ENCODE data around the gene COX7C.
"Not testable (repeated sequence)": the region's sequence is repeated elsewhere in the genome, so short reads cannot be mapped to it uniquely, and the experiment has no call there.

The COX7C gene

DNA sequence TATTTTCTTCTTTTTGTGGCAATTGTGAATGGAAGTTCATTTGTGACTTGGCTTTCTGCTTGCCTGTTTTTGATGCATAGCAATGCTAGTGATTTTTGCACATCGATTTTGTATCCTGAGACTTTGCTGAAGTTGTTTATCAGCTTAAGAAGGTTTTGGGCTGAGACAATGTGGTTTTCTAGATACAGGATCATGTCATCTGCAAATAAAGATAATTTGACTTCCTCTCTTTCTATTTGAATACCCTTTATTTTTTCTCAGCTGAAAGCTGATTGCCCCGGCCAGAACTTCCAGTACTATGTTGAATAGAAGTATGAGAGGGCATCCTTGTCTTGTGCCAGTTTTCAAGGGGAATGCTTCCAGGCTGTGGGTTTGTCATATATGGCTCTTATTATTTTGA lies 43.0 kb downstream of the COX7C start:
- H3K4me1 ChIP-seq (ENCODE audit: control insufficient read depth, insufficient read depth, low read length); H3K27ac ChIP-seq (ENCODE audit: extremely low read depth, low read depth, low read length); H3K9me3 ChIP-seq (ENCODE audit: control insufficient read depth, insufficient read depth, low read depth, low read length); POLR2A ChIA-PET; H3K36me3 ChIP-seq (ENCODE audit: control insufficient read depth in 2 of 2, insufficient read depth in 1 of 2, low read length in 2 of 2); H3K4me3 ChIP-seq (ENCODE audit: low read depth, low read length); CTCF ChIA-PET: not testable (repeated sequence)

DNA sequence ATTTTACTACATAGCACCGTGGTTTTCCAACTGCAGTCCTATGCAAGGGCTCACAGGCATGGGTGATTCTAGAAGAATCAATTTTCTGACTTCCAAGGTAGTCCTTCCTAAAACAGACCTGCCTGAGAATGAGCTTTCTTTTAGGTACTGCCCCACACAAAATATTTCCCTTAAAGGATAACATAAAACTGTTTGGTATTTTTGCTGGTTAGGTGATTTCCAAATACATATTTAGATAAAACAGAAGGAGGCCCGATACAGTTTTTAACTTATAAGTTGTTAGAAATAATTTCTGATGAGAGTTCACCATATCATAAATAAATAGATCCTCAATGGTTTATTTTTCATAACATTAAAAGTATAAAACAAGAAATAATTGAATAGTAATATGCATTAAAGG lies 46.4 kb downstream of the COX7C start:
- H3K9me3 ChIP-seq (ENCODE audit: control insufficient read depth, insufficient read depth, low read depth, low read length): no peaks in the 10 kb centered on the region
- H3K36me3 ChIP-seq (ENCODE audit: control insufficient read depth in 2 of 2, insufficient read depth in 1 of 2, low read length in 2 of 2): no peaks in the 10 kb centered on the region
- TF ChIP-seq, protein P1, sequence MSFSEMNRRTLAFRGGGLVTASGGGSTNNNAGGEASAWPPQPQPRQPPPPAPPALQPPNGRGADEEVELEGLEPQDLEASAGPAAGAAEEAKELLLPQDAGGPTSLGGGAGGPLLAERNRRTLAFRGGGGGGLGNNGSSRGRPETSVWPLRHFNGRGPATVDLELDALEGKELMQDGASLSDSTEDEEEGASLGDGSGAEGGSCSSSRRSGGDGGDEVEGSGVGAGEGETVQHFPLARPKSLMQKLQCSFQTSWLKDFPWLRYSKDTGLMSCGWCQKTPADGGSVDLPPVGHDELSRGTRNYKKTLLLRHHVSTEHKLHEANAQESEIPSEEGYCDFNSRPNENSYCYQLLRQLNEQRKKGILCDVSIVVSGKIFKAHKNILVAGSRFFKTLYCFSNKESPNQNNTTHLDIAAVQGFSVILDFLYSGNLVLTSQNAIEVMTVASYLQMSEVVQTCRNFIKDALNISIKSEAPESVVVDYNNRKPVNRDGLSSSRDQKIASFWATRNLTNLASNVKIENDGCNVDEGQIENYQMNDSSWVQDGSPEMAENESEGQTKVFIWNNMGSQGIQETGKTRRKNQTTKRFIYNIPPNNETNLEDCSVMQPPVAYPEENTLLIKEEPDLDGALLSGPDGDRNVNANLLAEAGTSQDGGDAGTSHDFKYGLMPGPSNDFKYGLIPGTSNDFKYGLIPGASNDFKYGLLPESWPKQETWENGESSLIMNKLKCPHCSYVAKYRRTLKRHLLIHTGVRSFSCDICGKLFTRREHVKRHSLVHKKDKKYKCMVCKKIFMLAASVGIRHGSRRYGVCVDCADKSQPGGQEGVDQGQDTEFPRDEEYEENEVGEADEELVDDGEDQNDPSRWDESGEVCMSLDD (tag by site-specific recombination; IDR thresholded peaks at IDR 0.05): no peak
- no peak for TF ChIP-seq HOXC10 (CRISPR knock-in tag; IDR thresholded peaks at IDR 0.05)
- TF ChIP-seq ZNF274 (IDR thresholded peaks at IDR 0.05; ENCODE audit: low read length): no peak
- no peak for TF ChIP-seq ZNF274 (tag by site-specific recombination; IDR thresholded peaks at IDR 0.05; ENCODE audit: borderline replicate concordance)
- H3K4me1 ChIP-seq (ENCODE audit: control insufficient read depth, insufficient read depth, low read length): no peaks in the 10 kb centered on the region
- no peak overlapping the region for H3K4me3 ChIP-seq (ENCODE audit: low read depth, low read length)
- CTCF ChIA-PET: no interaction called here
- POLR2A ChIA-PET: no interaction called here
- no peak overlapping the region for H3K27ac ChIP-seq (ENCODE audit: extremely low read depth, low read depth, low read length)

DNA sequence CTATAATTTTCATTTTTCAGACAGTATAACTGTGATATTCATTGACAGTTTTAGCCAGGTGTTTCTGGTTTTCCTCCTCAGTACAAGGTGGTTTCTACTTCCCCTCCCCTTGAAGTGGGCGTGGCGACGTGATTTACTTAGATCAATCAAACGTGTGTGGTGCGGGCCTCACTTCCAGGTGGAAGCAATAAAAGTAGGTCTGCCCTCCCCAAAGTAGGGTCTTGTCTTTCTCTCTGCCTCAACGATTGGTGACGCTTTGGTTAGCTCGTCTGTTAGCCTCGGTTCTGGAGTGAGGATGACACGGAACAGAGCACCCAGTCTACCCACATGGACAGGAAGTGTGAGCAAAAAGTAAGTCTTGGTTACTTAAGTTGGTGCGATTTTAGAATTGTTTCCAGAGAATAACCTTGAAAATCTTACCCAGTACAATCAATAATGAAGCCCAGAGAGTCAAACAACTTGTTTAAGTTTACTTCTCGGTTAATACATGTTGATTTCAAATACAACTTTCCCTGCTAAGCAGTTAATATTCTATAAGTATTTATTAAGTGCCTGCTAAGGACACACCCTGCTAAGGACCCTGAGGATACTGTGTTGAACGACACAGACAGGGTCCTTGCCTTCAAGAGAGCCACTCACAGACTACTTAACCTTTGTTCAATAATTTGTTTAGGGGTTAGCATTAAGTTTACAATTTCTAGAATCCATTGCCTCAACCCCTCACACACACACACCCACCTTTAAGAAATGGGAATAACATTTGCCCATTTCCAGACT lies 48.4 kb downstream of the COX7C start:
- CTCF ChIA-PET: interaction anchor here (0.9 kb wide), 1 partner anchor 10 kb away, joined by 3 read pairs; no protein-coding TSS in a partner anchor
- no peak overlapping the region for H3K27ac ChIP-seq (ENCODE audit: extremely low read depth, low read depth, low read length)
- TF ChIP-seq ZNF623 (tag by site-specific recombination; IDR thresholded peaks at IDR 0.05) (no peak), SETDB1 (IDR thresholded peaks at IDR 0.05; ENCODE audit: insufficient read length, low read length) (no peak), FEZF1 (tag by site-specific recombination; IDR thresholded peaks at IDR 0.05) (no peak), ZNF2 (tag by site-specific recombination; IDR thresholded peaks at IDR 0.05) (no peak), ZBTB20 (tag by site-specific recombination; IDR thresholded peaks at IDR 0.05) (no peak), HOXD13 (CRISPR knock-in tag; IDR thresholded peaks at IDR 0.05; ENCODE audit: borderline replicate concordance) (no peak)
- TF ChIP-seq, protein P2, sequence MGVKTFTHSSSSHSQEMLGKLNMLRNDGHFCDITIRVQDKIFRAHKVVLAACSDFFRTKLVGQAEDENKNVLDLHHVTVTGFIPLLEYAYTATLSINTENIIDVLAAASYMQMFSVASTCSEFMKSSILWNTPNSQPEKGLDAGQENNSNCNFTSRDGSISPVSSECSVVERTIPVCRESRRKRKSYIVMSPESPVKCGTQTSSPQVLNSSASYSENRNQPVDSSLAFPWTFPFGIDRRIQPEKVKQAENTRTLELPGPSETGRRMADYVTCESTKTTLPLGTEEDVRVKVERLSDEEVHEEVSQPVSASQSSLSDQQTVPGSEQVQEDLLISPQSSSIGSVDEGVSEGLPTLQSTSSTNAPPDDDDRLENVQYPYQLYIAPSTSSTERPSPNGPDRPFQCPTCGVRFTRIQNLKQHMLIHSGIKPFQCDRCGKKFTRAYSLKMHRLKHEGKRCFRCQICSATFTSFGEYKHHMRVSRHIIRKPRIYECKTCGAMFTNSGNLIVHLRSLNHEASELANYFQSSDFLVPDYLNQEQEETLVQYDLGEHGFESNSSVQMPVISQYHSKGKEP (tag by site-specific recombination; IDR thresholded peaks at IDR 0.05): no peak
- TF ChIP-seq, protein P3, sequence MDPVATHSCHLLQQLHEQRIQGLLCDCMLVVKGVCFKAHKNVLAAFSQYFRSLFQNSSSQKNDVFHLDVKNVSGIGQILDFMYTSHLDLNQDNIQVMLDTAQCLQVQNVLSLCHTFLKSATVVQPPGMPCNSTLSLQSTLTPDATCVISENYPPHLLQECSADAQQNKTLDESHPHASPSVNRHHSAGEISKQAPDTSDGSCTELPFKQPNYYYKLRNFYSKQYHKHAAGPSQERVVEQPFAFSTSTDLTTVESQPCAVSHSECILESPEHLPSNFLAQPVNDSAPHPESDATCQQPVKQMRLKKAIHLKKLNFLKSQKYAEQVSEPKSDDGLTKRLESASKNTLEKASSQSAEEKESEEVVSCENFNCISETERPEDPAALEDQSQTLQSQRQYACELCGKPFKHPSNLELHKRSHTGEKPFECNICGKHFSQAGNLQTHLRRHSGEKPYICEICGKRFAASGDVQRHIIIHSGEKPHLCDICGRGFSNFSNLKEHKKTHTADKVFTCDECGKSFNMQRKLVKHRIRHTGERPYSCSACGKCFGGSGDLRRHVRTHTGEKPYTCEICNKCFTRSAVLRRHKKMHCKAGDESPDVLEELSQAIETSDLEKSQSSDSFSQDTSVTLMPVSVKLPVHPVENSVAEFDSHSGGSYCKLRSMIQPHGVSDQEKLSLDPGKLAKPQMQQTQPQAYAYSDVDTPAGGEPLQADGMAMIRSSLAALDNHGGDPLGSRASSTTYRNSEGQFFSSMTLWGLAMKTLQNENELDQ (tag by site-specific recombination; IDR thresholded peaks at IDR 0.05; ENCODE audit: low read depth): no peak
- TF ChIP-seq, protein P4, sequence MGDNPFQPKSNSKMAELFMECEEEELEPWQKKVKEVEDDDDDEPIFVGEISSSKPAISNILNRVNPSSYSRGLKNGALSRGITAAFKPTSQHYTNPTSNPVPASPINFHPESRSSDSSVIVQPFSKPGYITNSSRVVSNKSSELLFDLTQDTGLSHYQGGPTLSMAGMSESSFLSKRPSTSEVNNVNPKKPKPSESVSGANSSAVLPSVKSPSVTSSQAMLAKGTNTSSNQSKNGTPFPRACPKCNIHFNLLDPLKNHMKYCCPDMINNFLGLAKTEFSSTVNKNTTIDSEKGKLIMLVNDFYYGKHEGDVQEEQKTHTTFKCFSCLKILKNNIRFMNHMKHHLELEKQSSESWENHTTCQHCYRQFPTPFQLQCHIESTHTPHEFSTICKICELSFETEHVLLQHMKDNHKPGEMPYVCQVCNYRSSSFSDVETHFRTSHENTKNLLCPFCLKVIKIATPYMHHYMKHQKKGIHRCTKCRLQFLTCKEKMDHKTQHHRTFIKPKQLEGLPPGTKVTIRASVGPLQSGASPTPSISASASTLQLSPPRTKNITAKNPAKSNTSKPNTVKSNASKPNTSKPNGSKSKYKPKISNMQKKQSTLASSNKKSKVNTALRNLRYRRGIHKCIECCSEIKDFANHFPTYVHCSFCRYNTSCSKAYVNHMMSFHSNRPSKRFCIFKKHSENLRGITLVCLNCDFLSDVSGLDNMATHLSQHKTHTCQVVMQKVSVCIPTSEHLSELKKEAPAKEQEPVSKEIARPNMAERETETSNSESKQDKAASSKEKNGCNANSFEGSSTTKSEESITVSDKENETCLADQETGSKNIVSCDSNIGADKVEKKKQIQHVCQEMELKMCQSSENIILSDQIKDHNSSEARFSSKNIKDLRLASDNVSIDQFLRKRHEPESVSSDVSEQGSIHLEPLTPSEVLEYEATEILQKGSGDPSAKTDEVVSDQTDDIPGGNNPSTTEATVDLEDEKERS (tag by site-specific recombination; IDR thresholded peaks at IDR 0.05): no peak
- H3K4me1 ChIP-seq (ENCODE audit: control insufficient read depth, insufficient read depth, low read length): no peaks in the 10 kb centered on the region
- H3K4me3 ChIP-seq (ENCODE audit: low read depth, low read length): no peak overlapping the region
- POLR2A ChIA-PET: no interaction called here
- H3K36me3 ChIP-seq (ENCODE audit: control insufficient read depth in 2 of 2, insufficient read depth in 1 of 2, low read length in 2 of 2): no peaks in the 10 kb centered on the region
- no peaks in the 10 kb centered on the region for H3K9me3 ChIP-seq (ENCODE audit: control insufficient read depth, insufficient read depth, low read depth, low read length)
